Adipocyte (in vitro differentiated cells): Measurements from ENCODE around the gene ZNF346.

Experiments
- DNase-seq: peaks from one replicate; pipeline ENCODE4 v3.0.0-alpha.2; 2015; ENCODE audit warnings: low read depth
- H3K27me3 ChIP-seq: replicated peaks from 2 replicates; pipeline ENCODE4 v1.7.0; 2013; ENCODE audit warnings: mild to moderate bottlenecking, low read length, moderate library complexity; ENCODE audit not compliant: control insufficient read depth, insufficient read depth
- H3K36me3 ChIP-seq: 2 replicates; pipeline ENCODE4 v1.7.0; 2013; ENCODE audit warnings: low read length, mild to moderate bottlenecking, moderate library complexity; ENCODE audit not compliant: control insufficient read depth, insufficient read depth, severe bottlenecking
- H3K4me1 ChIP-seq: 2 replicates; pipeline ENCODE4 v1.7.0; 2013; ENCODE audit warnings: mild to moderate bottlenecking, low read length, moderate library complexity; ENCODE audit not compliant: control insufficient read depth, insufficient read depth
- H3K4me3 ChIP-seq: 2 replicates; pipeline ENCODE4 v1.7.0; 2013; ENCODE audit warnings: mild to moderate bottlenecking, low read length, moderate library complexity
- H3K9ac ChIP-seq: 2 replicates; pipeline ENCODE4 v1.7.0; 2013; ENCODE audit warnings: mild to moderate bottlenecking, low read length, moderate library complexity
- H3K9me3 ChIP-seq: 2 replicates; pipeline ENCODE4 v1.7.0; 2013; ENCODE audit warnings: mild to moderate bottlenecking, low read length, moderate library complexity; ENCODE audit not compliant: control insufficient read depth

The ZNF346 gene

DNA sequence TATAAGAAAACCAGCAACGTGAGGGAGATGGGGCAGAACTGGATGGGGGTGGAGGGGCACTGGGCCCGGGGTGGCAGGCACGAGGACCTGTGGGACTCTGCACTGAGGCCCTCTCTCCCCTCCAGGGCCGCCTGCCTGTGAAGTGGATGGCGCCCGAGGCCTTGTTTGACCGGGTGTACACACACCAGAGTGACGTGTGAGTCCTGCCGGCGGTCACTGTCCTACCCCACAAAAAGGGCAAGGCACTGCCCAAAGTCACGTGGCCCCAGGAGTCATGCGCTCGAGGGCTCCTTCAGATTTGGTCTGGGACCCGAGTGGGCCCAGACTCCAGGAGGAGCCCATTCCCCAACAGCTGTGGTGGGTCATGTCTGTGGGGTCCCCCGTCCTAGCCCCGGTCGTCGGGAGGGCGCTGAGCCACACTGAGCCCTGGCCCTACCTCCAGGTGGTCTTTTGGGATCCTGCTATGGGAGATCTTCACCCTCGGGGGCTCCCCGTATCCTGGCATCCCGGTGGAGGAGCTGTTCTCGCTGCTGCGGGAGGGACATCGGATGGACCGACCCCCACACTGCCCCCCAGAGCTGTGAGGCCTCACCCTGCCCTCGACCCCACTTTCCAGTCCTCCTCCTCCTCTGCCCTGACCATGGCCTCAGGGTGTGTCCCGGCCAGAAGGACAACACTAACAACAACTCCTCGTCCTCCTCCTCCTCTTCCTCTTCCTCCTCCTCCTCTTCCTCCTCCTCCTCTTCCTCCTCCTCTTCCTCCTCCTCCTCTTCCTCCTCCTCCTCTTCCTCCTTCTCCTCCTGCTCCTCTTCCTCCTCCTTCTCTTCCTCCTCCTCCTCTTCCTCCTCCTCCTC, 73.9 kb downstream of the ZNF346 start:
- no peak for DNase-seq
- H3K4me1 ChIP-seq = peaks cover 11% of the 10 kb centered on the region

DNA sequence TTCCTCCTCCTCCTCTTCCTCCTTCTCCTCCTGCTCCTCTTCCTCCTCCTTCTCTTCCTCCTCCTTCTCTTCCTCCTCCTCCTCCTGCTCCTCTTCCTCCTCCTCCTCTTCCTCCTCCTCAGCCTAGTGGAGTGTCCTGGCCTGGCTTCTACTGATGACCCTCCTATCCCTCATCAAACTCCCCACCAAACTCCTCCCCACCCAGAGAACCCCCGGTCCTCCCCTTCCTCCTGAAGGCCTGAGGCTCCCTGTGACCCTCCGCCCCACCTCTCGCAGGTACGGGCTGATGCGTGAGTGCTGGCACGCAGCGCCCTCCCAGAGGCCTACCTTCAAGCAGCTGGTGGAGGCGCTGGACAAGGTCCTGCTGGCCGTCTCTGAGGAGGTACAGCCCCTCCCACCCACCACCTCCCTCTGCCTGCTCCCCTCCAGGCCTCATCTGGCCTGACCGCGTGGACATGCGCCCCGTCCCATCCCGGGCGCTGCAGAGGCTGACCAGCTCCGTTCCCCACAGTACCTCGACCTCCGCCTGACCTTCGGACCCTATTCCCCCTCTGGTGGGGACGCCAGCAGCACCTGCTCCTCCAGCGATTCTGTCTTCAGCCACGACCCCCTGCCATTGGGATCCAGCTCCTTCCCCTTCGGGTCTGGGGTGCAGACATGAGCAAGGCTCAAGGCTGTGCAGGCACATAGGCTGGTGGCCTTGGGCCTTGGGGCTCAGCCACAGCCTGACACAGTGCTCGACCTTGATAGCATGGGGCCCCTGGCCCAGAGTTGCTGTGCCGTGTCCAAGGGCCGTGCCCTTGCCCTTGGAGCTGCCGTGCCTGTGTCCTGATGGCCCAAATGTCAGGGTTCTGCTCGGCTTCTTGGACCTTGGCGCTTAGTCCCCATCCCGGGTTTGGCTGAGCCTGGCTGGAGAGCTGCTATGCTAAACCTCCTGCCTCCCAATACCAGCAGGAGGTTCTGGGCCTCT, 74.8 kb downstream of the ZNF346 start:
- no peaks in the 10 kb centered on the region for H3K36me3 ChIP-seq
- H3K4me1 ChIP-seq = peaks cover 11% of the 10 kb centered on the region
- no peaks in the 10 kb centered on the region for H3K9me3 ChIP-seq
- no peak overlapping the region for H3K9ac ChIP-seq
- peaks cover 18% of the 10 kb centered on the region for H3K27me3 ChIP-seq
- DNase-seq = no peak
- no peak overlapping the region for H3K4me3 ChIP-seq

More for the DNA sequence above, 73.9 kb downstream of the ZNF346 start:
- H3K9ac ChIP-seq = no peak overlapping the region
- no peaks in the 10 kb centered on the region for H3K9me3 ChIP-seq
- peaks cover 27% of the 10 kb centered on the region for H3K27me3 ChIP-seq
- H3K36me3 ChIP-seq = no peaks in the 10 kb centered on the region
- H3K4me3 ChIP-seq = no peak overlapping the region

DNA sequence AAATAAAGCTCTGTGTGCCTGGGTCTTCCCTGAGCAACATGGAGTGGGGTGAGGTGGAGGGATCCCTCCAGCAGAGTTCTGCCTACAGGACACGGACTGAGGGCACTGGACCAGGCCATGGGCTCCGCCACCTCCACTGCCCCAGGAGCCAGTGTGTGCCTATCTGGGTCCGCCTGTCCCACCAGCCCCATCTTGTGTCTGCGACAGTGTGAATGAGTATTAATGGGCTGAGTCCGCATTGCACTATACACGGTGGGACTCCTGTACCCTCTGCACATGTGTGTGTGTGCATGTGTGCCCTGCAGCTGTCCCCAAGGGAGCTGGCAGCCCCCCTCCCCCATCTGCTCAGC, 75.6 kb downstream of the ZNF346 start:
- no peaks in the 10 kb centered on the region for H3K36me3 ChIP-seq

DNA sequence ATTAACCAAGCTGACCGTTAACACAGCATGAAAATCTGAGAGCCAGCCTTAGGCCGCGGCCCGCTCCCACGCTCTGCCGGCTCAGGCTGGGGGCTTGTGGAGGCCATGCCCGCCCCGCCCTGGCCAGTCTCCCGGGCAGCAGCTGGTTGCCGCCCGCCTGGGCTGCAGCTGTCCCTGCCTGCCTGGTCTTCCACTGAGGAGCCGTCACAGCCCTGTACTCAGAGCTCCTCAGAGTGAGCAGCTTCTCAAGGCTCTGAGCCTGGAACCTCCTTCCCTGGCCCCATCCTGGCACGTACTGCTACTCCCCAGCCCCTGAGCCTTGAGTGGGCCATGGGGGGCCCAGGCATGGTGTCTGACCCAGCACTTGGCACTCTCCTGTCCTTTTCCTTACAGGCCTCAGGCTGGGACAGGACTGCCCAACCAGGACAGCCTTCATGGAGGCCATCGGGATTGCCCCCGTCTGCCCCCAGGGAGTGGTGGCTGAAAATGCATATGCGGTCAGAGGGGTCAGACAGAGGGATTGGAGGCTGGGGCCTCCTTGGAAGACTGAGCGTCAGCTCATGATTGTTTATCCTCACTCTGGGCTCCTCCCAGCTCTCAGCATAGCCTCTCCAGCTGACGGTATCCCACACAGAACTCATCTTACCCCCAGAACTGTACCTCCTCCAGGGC, 76.1 kb downstream of the ZNF346 start:
- peaks cover 11% of the 10 kb centered on the region for H3K4me1 ChIP-seq
- DNase-seq = peak; percentile 40
- H3K9me3 ChIP-seq = no peaks in the 10 kb centered on the region
- H3K27me3 ChIP-seq = peaks cover 18% of the 10 kb centered on the region
- no peak overlapping the region for H3K9ac ChIP-seq
- H3K4me3 ChIP-seq = no peak overlapping the region
- H3K36me3 ChIP-seq = no peaks in the 10 kb centered on the region

More for the DNA sequence above, 75.6 kb downstream of the ZNF346 start:
- Histone ChIP-seq H3K4me1 (peaks cover 11% of the 10 kb centered on the region), H3K27me3 (peaks cover 13% of the 10 kb centered on the region), H3K9ac (no peak overlapping the region), H3K9me3 (no peaks in the 10 kb centered on the region), H3K4me3 (no peak overlapping the region)
- DNase-seq = no peak

DNA sequence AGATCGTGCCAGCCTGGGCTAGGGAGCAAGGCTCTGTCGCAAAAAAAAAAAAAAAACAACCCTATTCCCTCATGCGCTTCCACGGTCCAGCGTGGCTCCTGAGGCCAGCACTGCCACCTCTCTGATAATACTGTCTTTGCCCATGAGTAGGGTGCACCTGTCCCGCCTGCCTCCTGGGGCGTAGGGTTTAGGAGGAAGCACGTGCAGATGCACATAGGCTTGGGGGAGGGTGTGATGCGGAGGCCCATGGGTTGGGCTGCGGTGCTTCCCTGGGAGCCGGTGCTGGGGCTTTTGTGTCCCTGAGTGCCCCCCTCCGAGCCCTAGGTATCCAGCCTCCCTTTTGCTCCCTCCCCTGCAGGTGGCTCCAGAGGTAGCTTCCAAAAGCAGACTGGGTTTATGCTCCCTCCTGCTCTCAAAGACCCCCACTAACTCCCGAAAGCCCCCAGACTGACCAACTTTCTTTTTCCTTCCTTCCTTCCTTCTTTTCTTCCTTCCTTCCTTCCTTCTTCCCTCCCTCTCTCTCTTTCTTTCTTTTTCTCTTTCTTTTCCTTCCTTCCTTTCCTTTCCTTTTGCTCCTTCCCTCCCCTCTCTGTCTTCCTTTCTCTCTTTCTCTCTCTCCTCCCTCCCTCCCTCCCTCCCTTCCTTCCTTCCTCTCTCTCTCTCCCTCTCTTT, 77.1 kb downstream of the ZNF346 start:
- H3K4me1 ChIP-seq = peaks cover 6% of the 10 kb centered on the region
- H3K27me3 ChIP-seq = peaks cover 27% of the 10 kb centered on the region
- no peaks in the 10 kb centered on the region for H3K36me3 ChIP-seq
- H3K9ac ChIP-seq = no peak overlapping the region
- DNase-seq = no peak
- H3K4me3 ChIP-seq = no peak overlapping the region
- H3K9me3 ChIP-seq = no peaks in the 10 kb centered on the region

DNA sequence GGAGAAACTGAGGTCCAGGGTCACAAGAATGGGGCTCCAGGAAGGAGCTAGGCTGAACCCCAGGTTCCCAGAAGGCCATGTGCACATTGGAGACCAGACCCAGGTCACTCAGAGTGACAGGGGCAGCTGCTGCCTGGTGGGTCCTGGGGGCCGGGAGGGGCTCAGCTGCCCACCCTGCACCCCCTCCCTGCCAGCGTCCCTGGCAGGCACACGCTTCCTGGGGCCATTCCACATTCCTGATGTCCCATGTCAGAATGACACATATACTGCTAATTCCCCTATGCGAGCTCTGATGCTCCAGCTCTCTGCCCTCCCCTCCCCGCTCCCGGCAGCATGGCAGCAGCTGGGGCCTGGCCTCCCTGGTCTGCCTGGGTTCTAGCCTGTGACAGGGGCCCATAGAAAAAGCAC, 78.2 kb downstream of the ZNF346 start:
- no peaks in the 10 kb centered on the region for H3K4me1 ChIP-seq
- no peak for DNase-seq
- no peaks in the 10 kb centered on the region for H3K36me3 ChIP-seq
- no peaks in the 10 kb centered on the region for H3K9me3 ChIP-seq
- H3K4me3 ChIP-seq = no peak overlapping the region
- peaks cover 32% of the 10 kb centered on the region for H3K27me3 ChIP-seq
- H3K9ac ChIP-seq = no peak overlapping the region

DNA sequence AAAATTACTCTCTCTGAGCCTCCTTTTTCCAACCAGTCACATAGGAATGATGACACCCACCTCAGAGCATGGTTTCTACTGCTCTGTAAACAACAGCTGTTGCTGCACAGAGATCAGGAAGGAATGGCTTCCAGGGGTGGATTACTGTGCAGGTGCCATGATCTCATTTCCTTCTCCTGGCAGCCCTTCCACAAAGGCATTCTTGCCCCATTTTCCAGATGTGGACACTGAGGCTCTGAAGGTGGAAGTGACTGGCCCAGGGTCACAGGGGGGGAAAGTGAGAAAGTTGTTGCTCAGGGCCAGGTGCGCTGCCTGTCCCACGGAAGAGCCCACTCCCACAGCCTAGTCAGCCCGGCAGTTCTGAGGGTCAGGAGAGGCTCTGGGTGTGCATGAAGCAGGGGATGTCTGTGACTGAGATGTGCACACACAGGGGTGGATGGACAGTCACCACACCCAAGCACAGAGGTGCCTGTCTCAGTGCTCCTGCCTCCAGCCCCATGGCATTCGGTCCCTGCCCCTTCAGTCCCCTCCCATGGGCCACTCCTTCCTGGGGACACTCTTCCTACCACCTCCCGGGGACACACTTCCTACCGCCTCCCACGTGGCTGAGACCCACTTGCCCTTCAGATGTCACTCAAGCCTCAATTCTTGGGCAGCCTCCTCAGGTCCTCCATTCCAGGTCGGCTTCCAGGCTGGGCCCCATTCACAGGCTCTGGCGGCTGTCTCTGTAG, 81.2 kb downstream of the ZNF346 start:
- no peaks in the 10 kb centered on the region for H3K4me1 ChIP-seq
- no peak overlapping the region for H3K9ac ChIP-seq
- H3K4me3 ChIP-seq = no peak overlapping the region
- DNase-seq = no peak
- H3K9me3 ChIP-seq = no peaks in the 10 kb centered on the region
- no peaks in the 10 kb centered on the region for H3K36me3 ChIP-seq
- H3K27me3 ChIP-seq = peaks cover 40% of the 10 kb centered on the region

DNA sequence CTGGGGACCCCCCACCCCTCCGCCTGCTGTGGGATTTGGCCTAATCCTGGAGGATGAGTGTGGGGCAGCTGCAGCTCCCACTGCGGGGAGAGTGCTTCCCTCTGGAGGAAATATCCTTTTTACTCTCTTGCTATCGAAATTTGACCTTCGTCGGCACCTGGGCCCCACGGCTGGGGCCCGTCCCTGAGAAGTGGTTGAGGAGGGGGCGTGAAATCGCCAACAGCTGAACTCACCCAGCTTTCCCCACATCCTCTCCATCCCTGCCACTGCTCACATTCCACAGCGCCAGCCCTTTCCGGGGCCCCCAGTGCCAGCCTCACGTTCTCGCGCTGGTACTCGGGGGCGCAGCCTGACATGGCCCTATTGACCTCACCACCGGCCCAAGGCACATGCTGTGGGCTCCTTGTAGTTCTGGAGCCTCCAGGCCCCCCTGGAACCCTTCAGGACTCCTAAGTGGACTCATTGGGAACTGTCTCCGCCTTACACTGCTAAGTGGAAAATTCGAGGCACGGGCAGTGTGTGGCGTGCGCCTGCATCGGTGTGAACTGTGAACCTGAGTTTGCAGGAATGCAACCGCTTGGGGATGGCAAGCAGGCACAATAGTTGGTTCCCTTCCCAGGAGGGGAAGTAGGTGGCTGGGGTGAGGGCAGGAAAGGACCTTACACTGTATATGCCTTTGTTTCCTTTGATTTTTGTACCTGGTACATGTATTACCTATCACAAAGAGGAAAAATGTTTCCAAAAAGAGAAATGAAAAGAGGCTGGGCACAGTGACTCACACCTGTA, 83.4 kb downstream of the ZNF346 start:
- Histone ChIP-seq H3K27me3 (peaks cover 40% of the 10 kb centered on the region), H3K9ac (no peak overlapping the region), H3K4me1 (no peaks in the 10 kb centered on the region), H3K36me3 (no peaks in the 10 kb centered on the region), H3K9me3 (no peaks in the 10 kb centered on the region), H3K4me3 (no peak overlapping the region)
- no peak for DNase-seq

DNA sequence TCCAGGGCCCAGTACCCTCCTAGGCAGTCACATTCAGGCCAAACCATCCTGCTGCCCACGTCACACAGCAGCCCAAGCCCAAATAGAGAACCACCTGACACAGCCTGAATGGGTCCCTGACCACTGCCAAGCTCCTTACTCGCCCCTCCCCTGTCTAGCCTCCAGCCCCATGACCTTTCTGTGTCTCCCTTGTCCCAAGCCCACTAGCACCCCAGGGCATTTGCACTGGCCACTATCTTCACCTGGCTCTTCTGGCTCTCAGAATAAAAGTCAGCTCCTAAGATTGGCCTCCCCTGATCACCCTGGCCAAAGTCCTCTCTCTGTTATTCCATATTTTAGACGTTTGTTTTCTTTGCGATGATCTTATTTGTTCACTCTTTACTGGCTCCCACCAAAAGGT, 84.7 kb downstream of the ZNF346 start:
- no peak for DNase-seq
- no peaks in the 10 kb centered on the region for H3K36me3 ChIP-seq
- no peaks in the 10 kb centered on the region for H3K9me3 ChIP-seq
- H3K27me3 ChIP-seq = peaks cover 40% of the 10 kb centered on the region
- H3K9ac ChIP-seq = no peak overlapping the region
- no peak overlapping the region for H3K4me3 ChIP-seq
- no peaks in the 10 kb centered on the region for H3K4me1 ChIP-seq

DNA sequence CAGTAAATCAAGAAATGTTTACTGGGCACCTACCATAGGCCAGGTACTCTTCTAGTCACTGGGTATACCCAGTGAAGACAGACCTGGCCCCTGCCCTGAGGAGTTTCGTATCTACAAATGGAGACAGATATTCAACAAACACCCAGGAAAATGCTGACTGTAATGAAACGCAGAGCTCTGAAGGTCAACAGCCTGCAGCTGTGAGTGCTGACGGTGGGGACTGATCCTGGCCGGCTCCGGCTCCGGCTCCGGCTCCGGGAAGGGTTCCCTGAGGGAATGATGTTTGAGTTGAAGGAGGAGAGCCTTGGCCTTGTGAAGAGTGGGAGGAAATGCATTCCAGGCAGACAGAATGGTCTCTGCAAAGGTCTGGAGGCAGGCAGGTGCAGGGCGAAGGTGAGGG, 87.3 kb downstream of the ZNF346 start:
- no peaks in the 10 kb centered on the region for H3K9me3 ChIP-seq
- H3K9ac ChIP-seq = no peak overlapping the region
- no peak for DNase-seq
- peaks cover 10% of the 10 kb centered on the region for H3K4me1 ChIP-seq
- no peak overlapping the region for H3K4me3 ChIP-seq
- peaks cover 23% of the 10 kb centered on the region for H3K27me3 ChIP-seq
- no peaks in the 10 kb centered on the region for H3K36me3 ChIP-seq
